NCI-H1436 (cell line): ENCODE results near the gene CRYBA2.
A peak's percentile ranks its signal among the peaks of the same experiment; 100 is the strongest.

Source experiments
- DNase-seq: peaks from one replicate; lab custom pipeline; 2025; lab: John Stamatoyannopoulos, UW

CRYBA2 gene

DNA sequence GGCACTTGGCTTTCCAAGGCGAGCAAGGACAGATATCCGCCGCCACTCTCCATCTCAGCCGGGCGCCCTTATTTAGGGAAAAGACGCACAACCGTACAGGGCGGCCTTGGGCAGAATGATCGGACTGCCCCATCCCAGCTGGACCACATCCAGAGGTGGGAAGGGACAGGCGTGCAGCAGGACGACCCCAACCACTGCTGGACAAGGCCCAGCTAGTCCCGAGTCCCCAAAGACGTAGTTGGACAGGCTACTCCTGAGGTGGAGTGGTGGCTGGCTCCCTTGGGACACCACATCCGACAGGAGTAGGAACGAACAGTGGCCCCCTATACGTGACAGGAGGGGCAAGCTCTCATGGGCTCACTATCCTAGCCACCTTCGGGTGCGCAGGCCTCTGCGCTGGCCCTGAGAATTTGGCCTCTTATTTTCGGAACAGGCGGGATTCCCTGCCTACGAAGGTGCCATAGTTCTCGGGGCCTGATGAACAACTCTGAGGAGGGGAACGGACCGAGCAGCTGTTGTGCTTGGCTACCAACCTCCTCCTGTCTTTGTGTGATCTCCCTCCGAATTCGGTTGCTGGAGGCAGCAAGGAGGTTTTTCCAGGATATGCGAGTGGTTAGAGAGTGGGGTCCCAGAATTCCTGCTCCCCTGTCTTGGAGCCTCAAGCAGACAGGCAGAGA, 10.5 kb downstream of the CRYBA2 start:
- DNase-seq = no peak

- no peak for DNase-seq
Observed at GRCh38 chr2:218981881-218982585, 11.2 kb downstream of the CRYBA2 start.

DNA sequence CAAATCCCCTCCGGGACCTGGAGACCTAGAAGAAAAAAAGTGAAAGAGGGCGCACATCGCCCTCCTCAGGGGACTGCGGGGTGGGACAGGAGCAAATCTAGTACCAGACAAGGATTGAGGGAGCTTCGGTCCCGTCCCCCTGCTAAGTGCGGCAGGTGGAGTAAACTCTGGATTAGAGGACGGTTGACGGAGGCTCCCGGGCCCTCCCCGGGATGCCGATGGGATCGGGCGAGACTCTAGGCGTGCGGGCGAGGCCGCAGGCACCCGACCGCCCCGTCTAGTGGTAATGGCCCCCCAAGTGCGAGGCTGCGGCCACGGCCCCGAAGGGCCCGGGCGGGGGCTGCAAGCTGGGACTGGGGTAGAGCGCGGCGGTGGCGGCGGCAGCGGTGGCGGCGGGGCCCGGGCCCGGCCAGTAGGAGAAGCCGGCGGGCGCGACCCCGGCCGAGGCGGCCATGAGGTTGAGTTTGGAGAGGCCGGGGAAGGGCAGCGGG, 11.8 kb downstream of the CRYBA2 start:
- no peak for DNase-seq

- no peak for DNase-seq
Observed at GRCh38 chr2:218980735-218981389, 12.4 kb downstream of the CRYBA2 start.

GRCh38 chr2:218979846-218980734, 13.1 kb downstream of the CRYBA2 start:
- DNase-seq = peak; percentile 84

- no peak for DNase-seq
Observed at GRCh38 chr2:218975060-218975777, 18.0 kb downstream of the CRYBA2 start.

- DNase-seq = no peak
Observed at GRCh38 chr2:218970894-218971293, 22.3 kb downstream of the CRYBA2 start.

DNA sequence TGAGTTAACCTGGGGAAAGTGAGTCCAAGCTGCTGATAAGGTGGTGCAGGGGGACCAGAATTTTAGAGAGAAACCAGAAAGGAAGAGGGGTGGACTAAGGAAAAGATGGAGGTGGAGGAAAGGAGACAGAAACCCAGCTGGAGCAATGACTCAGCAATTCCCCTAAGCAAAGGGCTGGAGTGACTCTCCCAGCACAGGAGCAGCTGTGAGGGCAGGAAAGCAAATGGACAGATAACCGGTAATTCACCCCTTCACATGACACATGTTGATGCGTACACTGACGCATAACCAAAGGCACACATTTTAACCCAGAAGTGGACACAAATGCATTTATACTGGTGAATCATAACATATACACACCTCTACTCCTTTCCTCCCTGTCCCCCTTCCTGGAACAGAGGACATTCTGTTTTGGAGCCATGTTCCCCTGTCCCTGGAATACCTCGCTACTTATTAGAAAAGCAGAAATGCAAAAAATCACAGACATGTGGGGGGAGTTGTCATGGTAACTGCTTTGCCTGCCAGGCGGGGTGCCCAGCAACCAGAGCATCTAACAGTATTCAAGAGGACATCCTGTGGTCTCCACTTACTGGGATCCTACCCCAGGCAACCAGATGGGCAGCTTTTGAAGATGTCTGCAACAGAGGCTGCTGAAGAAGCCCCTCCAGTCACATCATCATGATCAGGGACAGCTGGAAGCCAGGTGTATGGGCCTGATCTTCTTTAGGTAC, 29.0 kb downstream of the CRYBA2 start:
- no peak for DNase-seq

GRCh38 chr2:218963601-218964000, 29.6 kb downstream of the CRYBA2 start:
- DNase-seq = no peak

- DNase-seq = peak; percentile 88
Observed at GRCh38 chr2:218962859-218963492, 30.2 kb downstream of the CRYBA2 start.

GRCh38 chr2:218961651-218962570, 31.3 kb downstream of the CRYBA2 start:
- DNase-seq = peak; percentile 49

GRCh38 chr2:218961229-218961628, 32.0 kb downstream of the CRYBA2 start:
- DNase-seq = no peak

DNA sequence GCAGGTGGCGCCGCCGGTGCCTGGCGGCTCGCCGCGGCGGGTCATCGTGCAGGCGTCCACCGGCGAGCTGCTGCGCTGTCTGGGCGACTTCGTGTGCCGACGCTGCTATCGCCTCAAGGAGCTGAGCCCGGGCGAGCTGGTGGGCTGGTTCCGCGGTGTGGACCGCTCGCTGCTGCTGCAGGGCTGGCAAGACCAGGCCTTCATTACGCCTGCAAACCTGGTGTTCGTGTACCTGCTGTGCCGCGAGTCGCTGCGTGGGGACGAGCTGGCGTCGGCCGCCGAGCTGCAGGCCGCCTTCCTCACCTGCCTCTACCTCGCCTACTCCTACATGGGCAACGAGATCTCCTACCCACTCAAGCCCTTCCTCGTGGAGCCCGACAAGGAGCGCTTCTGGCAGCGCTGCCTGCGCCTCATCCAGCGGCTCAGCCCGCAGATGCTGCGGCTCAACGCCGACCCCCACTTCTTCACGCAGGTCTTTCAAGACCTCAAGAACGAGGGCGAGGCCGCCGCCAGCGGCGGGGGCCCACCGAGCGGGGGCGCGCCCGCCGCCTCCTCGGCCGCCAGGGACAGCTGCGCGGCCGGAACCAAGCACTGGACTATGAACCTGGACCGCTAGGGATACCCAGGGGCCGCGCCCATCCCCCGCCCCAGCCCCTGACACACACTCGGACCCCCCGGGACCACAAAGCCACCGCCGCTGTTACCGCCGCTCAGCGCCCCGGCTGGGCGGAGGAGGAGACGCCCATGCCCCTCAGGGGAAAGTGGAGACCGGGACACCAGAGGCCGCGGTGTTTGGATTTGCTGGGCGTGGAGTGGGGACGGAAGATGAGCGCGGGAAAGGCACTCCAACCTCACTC, 32.7 kb downstream of the CRYBA2 start:
- no peak for DNase-seq

- DNase-seq = no peak
Observed at GRCh38 chr2:218959761-218960308, 33.4 kb downstream of the CRYBA2 start.

DNA sequence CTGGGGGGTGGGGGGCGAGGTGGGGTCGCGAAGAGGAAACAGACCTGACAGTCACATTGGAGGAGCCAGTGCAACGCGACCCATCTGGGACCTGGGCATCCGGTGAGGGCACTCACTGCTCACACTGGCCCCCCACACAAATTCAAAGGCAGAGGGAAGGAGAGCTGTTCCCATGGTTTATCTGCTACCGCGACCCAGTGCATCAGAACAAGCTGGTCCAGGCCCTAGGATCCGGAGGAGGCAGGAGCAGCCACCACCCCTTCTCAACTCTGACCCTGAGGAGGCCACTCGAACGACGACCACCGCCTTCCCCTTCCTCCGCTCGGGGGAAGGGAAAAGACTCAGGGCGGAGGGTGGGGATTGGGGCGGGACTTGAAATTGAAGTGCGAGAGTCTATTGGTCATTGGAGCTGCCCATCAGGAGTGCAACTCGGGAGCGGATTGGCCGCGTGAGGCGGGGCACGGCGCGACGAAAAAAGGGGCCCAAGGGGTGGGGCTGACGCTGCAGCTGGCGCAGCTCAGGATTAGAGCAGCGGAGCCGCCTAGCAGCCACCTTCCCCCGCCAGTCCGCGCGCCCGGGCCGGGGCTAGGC, 34.0 kb downstream of the CRYBA2 start, which contains the start of gene CDK5R2:
TSS of gene CDK5R2 (plus strand) at position 526 of the 591 bp plus-strand sequence. CDS start 155 bp downstream, outside the sequence.
- DNase-seq = peak; percentile 92

- DNase-seq = no peak
Observed at GRCh38 chr2:218958276-218958675, 34.9 kb downstream of the CRYBA2 start.

- DNase-seq = no peak
Observed at GRCh38 chr2:218957671-218958070, 35.6 kb downstream of the CRYBA2 start.
